ENCODE measurements around the gene TRIM36. TPM values are rescaled to one million over a fixed set of nuclear protein-coding genes. Genes with fewer than 3 reads are reported as not detected.

The TRIM36 gene
- total RNA-seq, 1 experiment from 2014 or later = 12.6 TPM

DNA sequence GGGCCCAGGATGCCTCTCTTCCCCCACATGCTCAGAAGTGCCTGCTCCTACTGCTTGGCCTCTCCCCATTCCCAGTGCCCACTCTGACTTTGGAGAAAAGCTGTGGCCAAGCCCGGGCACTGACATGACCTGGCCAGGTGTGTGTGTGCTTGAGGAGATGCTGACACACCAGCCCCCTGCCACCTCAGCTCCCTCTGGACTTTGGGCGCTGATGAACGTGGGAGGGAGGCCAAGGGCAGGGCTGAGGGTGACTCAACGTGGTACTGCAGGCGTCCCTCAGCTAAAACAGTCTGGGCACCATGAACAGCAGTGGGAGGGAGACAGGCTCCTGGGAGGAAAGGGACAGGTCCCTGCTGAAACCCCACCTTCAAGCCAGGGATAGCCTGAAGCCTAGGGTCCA is 3.9 kb downstream of the TRIM36 start:
- Histone ChIP-seq H3K9ac (ENCODE audit: low read length) (no peak overlapping the region), H3K4me1 (ENCODE audit: control insufficient read depth in 1 of 2, insufficient read depth in 2 of 2, low read length in 2 of 2) (peaks cover 11 to 17% of the 10 kb centered on the region in 2 experiments; a peak in 3 of 4 replicates), H3K36me3 (ENCODE audit: control insufficient read depth in 1 of 2, insufficient read depth in 2 of 2, low read length in 2 of 2) (no peaks in the 10 kb centered on the region), H3K27ac (ENCODE audit: low read depth, low read length) (no peak overlapping the region), H3K27me3 (ENCODE audit: insufficient read depth, low read length) (no peaks in the 10 kb centered on the region), H4K20me1 (ENCODE audit: insufficient read depth) (no peaks in the 10 kb centered on the region), H2AFZ (ENCODE audit: low read depth, low read length, poor library complexity, severe bottlenecking) (no peak overlapping the region), H3K9me2 (ENCODE audit: insufficient read depth) (no peaks in the 10 kb centered on the region), H3K4me2 (ENCODE audit: low read length) (no peak overlapping the region), H3K79me2 (ENCODE audit: insufficient read depth, low read length) (no peaks in the 10 kb centered on the region), H3K4me3 (replicated peaks in 1 of 2; ENCODE audit: low read depth in 1 of 2, low read length in 2 of 2) (no peak overlapping the region), H3K9me3 (ENCODE audit: control insufficient read depth in 1 of 2, insufficient read depth in 1 of 2, low read depth in 1 of 2, low read length in 2 of 2) (peaks cover 0 to 3% of the 10 kb centered on the region in 2 experiments; a peak in 1 of 4 replicates)
- intact Hi-C loops (cut with micrococcal nuclease) = no loop called here
- POLR2A ChIA-PET = no interaction called here
- CTCF ChIA-PET = no interaction called here
- DNase-seq (ENCODE audit: low read depth, low spot score) (no peak), ATAC-seq (no peak)
- no peak for TF ChIP-seq FOSL1 (IDR thresholded peaks at IDR 0.05; ENCODE audit: low read depth)
- TF ChIP-seq SRF (IDR thresholded peaks at IDR 0.05; ENCODE audit: low read depth) = no peak
- no peak for TF ChIP-seq POLR2AphosphoS5 (IDR thresholded peaks at IDR 0.05; ENCODE audit: low read depth, low read length)
- no peak for TF ChIP-seq CBX3 (IDR thresholded peaks at IDR 0.05; ENCODE audit: low read depth)
- TF ChIP-seq, protein P1, sequence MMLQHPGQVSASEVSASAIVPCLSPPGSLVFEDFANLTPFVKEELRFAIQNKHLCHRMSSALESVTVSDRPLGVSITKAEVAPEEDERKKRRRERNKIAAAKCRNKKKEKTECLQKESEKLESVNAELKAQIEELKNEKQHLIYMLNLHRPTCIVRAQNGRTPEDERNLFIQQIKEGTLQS (IDR thresholded peaks at IDR 0.05) = no peak
- no peak for TF ChIP-seq JUND (IDR thresholded peaks at IDR 0.05)
- no peak for TF ChIP-seq RAD21 (IDR thresholded peaks at IDR 0.05; ENCODE audit: low read depth)
- TF ChIP-seq, protein P2, sequence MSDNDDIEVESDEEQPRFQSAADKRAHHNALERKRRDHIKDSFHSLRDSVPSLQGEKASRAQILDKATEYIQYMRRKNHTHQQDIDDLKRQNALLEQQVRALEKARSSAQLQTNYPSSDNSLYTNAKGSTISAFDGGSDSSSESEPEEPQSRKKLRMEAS (IDR thresholded peaks at IDR 0.05) = no peak
- TF ChIP-seq ZNF274 (IDR thresholded peaks at IDR 0.05; ENCODE audit: low read depth, low read length) = no peak
- no peak for TF ChIP-seq ZBTB33 (IDR thresholded peaks at IDR 0.05; ENCODE audit: extremely low read depth, insufficient replicate concordance, low read length)
- no peak for TF ChIP-seq SP1 (IDR thresholded peaks at IDR 0.05; ENCODE audit: low read depth)
- RAD21 ChIA-PET (ENCODE audit: low non-redundant PET in 1 of 2, low total read pairs in 2 of 2, uncharacterized antibody in 2 of 2, unreplicated experiment in 2 of 2) = no interaction called here
- no TSS peak for BruUV-seq (replicated peaks)
